Ramos (cell line): ENCODE measurements around the gene ERMN.

Experiments
- in situ Hi-C: fragments of 300-500 bp; cut with MboI; formaldehyde crosslinking; loops from one replicate; pipeline ENCODE4 v1.14.3; 2022; ENCODE audit warnings: low sequenced_read_pairs; ENCODE audit not compliant: unreplicated experiment

The ERMN gene

GRCh38 chr2:157333304-157334047 lies 7.9 kb upstream of the ERMN start:
- in situ Hi-C loops, result no loop called here

DNA sequence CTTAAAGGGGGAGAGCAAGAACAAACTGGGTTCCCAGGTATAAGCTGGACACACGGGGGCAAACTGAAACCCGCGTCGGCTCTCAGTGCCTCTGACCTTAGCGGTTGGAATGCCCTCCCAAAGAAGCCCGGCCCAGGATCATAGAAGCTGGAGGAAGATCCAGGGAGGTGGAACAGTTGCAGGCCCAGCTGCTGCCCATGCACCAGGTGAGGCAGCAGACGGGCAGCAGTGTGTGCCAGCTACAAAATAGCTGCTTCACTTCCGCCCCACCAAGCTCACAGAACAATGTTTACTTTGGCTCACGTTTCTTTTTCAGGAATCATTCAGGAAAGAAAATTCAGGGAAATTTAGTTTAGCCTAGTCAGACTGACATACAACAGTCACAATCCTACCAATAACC lies 3.9 kb upstream of the ERMN start:
- in situ Hi-C loops, result loop anchor here (10.0 kb wide), 1 partner anchor 135 kb away; no protein-coding TSS in a partner anchor

GRCh38 chr2:157327621-157328500 lies 2.2 kb upstream of the ERMN start:
- in situ Hi-C loops, result loop anchor here (10.0 kb wide), 1 partner anchor 137 kb away; no protein-coding TSS in a partner anchor

DNA sequence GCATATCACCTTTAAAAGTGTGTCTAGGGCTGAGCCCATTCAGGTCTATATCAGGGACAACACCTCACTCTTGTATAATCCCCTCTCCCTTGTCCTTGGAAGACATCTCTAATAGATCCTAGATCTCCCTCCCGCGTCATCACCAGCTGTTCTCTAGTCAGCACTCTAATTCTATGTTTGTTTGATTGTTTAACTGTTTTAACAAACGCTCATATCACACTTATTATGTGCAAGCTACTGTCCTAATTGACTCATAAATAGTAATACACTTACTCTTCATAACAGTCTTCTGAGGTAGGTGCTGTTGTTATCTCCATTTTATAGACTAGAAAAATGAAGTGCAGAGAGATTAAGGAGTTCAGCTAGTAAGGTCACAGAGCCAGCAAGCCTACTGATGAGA lies 1.6 kb upstream of the ERMN start:
- in situ Hi-C loops, result loop anchor here (10.0 kb wide), 1 partner anchor 138 kb away; no protein-coding TSS in a partner anchor

- in situ Hi-C loops, result loop anchor here (10.0 kb wide), 1 partner anchor 138 kb away; no protein-coding TSS in a partner anchor
These were observed 1.1 kb upstream of the ERMN start for GRCh38 chr2:157326698-157327097.

- in situ Hi-C loops, result loop anchor here (10.0 kb wide), 1 partner anchor 140 kb away; no protein-coding TSS in a partner anchor
These were observed 1.2 kb downstream of the ERMN start for GRCh38 chr2:157324331-157324843.

- in situ Hi-C loops, result loop anchor here (10.0 kb wide), 1 partner anchor 142 kb away; no protein-coding TSS in a partner anchor
These were observed 3.2 kb downstream of the ERMN start for GRCh38 chr2:157322432-157322831.

- in situ Hi-C loops, result loop anchor here (10.0 kb wide), 1 partner anchor 143 kb away; no protein-coding TSS in a partner anchor
These were observed 4.2 kb downstream of the ERMN start for GRCh38 chr2:157321466-157321865.

DNA sequence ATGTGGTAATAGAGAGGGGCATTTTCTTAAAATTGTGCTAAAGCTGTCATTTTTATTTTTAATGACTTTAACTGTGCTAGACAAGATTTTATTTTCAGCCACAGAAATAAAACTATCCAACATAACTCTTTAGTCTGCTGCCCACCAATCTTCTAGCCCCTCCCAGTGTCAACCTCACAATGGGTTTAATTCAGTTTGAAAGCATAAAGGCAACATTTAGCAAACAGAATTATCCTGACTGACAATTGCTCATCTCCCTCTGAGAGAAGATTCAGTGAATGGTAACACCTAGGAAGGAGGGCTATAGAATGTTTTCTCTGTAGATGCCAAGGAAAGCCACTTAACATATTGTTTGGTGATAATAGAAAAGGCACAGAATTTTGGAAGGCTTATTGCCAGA lies 5.2 kb downstream of the ERMN start:
- in situ Hi-C loops, result loop anchor here (10.0 kb wide), 1 partner anchor 144 kb away; no protein-coding TSS in a partner anchor

DNA sequence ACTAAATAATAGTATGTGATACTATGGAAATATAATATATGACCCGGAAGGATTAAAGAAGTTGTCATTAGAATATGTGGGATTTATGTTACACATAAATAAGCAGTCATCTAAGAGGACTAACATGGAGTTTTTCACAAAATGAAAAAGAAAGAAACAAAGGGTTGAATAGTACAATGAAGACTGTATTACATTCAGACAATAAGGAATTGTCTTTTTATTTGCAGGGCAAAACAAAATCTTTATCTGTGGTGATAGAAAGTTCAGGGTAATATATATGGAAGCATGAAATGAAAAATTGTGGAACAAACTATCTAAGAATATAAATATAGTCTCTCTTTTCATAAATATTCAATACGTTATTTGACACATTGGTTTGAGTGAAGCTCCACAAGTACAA lies 5.8 kb downstream of the ERMN start:
- in situ Hi-C loops, result loop anchor here (10.0 kb wide), 1 partner anchor 145 kb away; no protein-coding TSS in a partner anchor

- in situ Hi-C loops, result no loop called here
These were observed 6.7 kb downstream of the ERMN start for GRCh38 chr2:157318884-157319283.

GRCh38 chr2:157315901-157316300 lies 9.7 kb downstream of the ERMN start:
- in situ Hi-C loops, result no loop called here

DNA sequence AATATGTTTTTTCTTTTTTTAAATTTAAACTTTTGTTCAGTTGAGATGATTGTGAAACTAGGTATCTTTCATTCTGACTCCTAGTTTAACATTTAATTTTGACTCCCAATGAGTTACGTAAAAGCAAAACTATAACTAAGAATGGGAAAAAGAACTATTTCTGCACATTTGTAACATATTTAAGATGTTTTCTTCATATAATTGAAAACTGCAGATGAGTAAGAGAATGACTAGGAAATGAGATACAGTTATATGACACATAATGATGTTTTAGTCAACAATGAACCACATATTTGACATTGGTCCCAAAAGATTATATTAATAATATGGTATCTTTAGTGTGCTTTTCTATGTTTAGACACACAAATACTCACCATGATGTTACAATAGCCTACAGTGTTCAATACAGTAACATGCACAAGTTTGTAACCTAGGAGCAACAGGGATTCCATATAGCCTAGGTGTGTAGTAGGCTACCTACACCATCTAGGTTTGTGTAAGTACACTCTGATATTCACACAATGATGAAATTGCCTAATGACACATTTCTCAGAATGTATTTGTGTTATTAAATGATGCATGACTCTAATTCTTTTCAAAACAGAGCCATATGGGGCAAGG lies 12.6 kb downstream of the ERMN start:
- in situ Hi-C loops, result no loop called here

DNA sequence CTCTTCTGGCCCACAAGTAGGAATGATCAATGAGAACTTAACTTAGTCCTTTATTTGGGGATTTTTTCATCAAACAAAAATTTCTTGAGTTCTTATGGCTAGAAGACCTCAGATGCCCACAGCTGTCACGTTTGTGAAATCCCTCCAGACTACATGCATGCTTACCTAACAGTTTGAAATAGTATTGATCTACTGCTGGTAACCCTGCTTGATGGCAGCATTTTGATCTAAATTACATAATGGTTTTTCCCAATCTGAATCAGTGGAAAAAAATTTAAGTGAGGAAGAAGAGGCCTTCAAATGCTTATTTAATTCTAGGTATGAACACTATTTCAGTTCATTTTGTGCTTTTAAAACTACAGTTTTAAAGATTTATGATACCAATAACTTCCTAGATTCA lies 13.9 kb downstream of the ERMN start:
- in situ Hi-C loops, result no loop called here

- in situ Hi-C loops, result no loop called here
These were observed 15.7 kb downstream of the ERMN start for GRCh38 chr2:157309878-157310277.

DNA sequence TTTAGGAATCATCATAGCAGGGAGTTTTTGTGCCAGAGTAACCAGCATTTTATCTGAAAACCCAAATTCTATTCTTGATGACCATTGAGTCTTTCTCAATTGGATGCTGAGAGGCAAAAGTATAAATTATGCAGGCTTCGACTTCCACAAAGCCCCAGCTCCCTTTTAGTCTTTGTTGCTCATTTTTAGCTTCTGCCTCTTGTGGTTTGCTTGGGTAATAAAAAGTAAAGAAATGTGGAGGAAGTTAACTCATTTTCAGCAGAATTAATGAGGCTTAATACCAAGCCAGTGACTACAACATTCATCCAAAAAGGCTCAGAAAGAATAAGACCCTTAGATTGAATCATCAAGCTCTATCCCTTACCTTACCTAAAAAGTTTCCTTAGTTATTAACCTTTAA lies 18.6 kb downstream of the ERMN start:
- in situ Hi-C loops, result no loop called here

GRCh38 chr2:157305723-157306110 lies 19.9 kb downstream of the ERMN start:
- in situ Hi-C loops, result no loop called here

- in situ Hi-C loops, result no loop called here
These were observed 20.6 kb downstream of the ERMN start for GRCh38 chr2:157304811-157305722.

DNA sequence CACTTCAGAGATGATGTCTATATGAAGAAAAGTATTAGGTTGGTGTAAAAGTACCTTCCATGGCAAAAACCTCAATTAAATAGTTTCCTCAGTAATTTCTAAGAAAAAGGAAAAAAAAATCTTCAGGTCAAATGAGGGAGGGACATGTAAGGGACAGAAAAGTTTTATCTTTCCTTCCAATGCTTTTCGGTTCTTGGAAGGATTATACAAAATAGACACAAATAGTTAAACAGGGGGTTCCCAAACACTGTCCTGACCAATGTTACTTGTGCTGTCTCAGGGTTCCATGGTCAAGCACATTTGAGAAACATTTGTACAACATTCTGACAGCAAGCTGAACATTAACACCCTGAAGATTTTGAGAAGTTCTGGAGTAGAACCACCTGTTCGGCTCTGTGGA lies 22.0 kb downstream of the ERMN start:
- in situ Hi-C loops, result no loop called here
